ENCODE results near the gene PANX1. TPM values are rescaled to one million over a fixed set of nuclear protein-coding genes. Genes with fewer than 3 reads are reported as not detected.

The PANX1 gene
- total RNA-seq, 1 experiment from 2014 or later: 5.7 TPM

GRCh38 chr11:94125407-94126115 is 3.1 kb upstream of the PANX1 start:
- in situ Hi-C loops (cut with HindIII; ENCODE audit: low sequenced_read_pairs): no loop called here
- no peak for DNase-seq (ENCODE audit: low spot score)

GRCh38 chr11:94127638-94128037 is 1.0 kb upstream of the PANX1 start:
- no peak for DNase-seq (ENCODE audit: low spot score)
- in situ Hi-C loops (cut with HindIII; ENCODE audit: low sequenced_read_pairs): no loop called here

DNA sequence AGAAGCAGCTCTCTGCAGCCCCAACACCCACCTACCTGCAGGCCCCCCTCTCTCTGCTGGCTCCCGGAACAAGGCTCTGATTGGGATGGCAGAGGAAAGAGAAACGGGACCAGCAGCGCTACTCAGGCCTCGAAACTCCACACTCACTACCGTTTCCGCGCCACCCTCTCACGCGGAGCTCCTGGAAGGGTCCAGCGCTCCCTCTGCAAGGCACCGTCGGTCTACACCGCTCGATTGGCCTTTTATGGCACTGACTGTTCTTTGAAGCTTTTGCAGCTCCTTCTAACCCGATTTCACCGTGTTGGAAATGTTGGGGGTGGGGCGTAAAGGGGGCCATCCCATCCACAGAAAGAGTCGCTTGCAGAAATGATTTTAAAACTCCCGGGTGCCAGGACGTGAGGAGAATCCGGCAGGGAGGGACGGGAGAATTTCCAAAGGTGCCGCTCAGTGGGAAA is 323 bp upstream of the PANX1 start:
- in situ Hi-C loops (cut with HindIII; ENCODE audit: low sequenced_read_pairs): no loop called here
- DNase-seq (ENCODE audit: low spot score): no peak

- DNase-seq (ENCODE audit: low spot score): peak; percentile 51
- in situ Hi-C loops (cut with HindIII; ENCODE audit: low sequenced_read_pairs): no loop called here
Observed at GRCh38 chr11:94129512-94130297, 1.1 kb downstream of the PANX1 start.

- in situ Hi-C loops (cut with HindIII; ENCODE audit: low sequenced_read_pairs): no loop called here
- peak; percentile 19 for DNase-seq (ENCODE audit: low spot score)
Observed at GRCh38 chr11:94130298-94131046, 1.8 kb downstream of the PANX1 start.

GRCh38 chr11:94131047-94131717 is 2.5 kb downstream of the PANX1 start:
- DNase-seq (ENCODE audit: low spot score): no peak
- in situ Hi-C loops (cut with HindIII; ENCODE audit: low sequenced_read_pairs): no loop called here

- DNase-seq (ENCODE audit: low spot score): peak; percentile 21
- in situ Hi-C loops (cut with HindIII; ENCODE audit: low sequenced_read_pairs): no loop called here
Observed at GRCh38 chr11:94131718-94132115, 3.1 kb downstream of the PANX1 start.

DNA sequence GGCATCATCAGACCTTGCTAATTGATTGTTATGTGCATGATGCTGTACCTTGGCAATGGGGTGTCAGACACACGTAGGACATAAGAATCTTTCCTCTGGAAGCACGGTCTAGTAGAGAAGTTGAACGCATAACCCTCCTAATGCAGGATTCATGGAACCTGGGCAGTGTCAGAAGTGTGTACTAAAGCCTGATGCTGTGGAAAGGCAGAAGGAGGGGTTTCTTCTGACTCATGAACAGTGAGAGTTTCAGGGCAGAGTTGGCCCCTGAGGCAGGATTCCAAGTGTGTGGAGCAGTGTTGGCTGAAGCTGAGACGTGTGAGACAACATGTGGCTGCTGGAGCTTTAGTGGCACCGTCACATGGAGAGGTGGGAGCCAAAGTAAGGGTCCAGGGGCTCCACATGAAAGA is 3.5 kb downstream of the PANX1 start:
- in situ Hi-C loops (cut with HindIII; ENCODE audit: low sequenced_read_pairs): no loop called here

DNA sequence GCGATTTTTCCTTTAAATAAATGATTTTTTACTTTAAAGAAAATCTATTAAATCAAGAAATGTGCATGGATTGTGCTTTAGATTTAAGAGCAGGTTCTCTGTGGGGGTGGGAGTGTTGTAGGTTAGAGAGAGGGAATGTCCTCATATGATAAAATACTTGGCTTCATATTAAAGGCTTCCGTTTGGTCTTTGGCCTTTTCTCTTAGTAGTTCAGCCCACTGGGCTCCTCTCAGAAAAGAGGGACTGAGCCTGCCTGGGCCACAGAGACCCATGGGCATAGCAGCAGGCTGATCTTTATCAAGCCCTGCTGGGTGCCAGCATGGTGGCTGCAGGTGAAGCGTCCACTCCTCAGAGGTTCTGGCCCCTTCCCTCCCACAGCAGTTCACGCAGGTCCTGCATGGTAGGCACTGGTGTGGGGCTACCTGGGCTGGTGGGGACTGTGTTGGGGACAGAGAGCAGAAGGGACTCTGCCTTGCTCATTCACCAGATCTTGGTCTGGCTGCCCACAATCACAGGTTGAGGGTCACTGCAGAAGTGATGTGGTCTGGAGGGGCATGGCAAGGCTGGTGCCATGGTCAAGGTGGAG is 4.3 kb downstream of the PANX1 start:
- in situ Hi-C loops (cut with HindIII; ENCODE audit: low sequenced_read_pairs): no loop called here
- DNase-seq (ENCODE audit: low spot score): no peak

More for the DNA sequence above, 3.5 kb downstream of the PANX1 start:
- no peak for DNase-seq (ENCODE audit: low spot score)

DNA sequence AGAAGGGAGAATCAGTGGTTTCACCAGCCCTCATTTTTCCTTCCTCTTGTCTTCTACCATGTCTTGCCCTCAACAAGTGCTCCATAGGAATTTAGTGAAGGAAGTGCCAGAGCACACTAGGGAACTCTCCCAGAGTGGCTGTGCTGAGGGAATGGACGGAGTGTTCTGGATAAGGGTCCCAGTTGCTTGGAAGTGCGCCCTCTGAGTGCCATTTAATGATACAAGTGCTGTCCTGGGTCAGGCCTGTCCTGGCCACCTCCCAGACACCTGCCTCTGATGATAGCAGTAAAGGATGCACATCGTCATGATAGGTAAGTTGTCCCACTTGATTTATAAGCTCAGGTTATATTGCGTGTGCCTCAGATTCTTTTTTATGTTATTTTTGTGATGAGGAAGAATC is 5.1 kb downstream of the PANX1 start:
- in situ Hi-C loops (cut with HindIII; ENCODE audit: low sequenced_read_pairs): no loop called here
- DNase-seq (ENCODE audit: low spot score): no peak

DNA sequence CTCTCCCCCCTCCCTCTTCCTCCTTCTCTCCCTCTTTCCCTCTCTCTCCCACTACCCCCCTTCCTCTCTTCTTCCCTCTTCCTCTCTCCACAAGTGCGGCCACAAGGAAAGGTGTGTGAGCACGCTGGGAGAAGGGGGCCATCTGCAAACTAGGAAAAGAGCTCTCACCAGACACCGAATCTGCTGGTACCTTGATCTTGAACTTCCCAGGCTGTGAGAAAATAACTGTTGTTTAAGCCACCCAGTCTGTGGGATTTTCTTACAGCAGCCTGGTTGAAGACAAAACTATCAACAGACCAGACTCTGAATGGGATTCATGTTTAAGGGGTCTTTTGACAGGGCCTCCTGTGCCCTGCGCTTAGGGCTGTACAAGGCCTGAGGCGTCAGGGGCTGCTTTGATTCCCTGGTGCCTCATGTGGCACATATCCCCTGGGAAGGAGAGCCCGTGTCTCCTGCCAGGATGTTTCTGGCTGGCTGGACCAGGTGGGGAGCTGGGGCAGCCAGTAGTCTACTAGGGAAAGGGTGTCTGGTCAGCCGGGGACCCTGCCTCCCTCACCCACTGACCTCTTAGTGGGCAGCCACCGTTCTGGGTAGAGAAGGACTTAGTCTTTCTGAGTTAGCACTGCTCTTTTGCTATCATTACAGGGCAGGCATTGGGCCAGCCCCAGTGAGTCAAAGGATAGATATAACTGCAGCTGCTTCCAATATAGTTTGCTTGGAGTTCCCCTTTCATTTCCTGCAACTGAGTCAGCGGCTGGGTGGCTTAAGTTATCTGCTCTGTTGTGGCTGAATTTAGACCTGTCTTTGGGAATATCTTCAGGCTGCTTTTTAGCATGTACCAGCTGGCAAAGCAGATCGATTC is 6.2 kb downstream of the PANX1 start:
- no peak for DNase-seq (ENCODE audit: low spot score)
- in situ Hi-C loops (cut with HindIII; ENCODE audit: low sequenced_read_pairs): no loop called here

- DNase-seq (ENCODE audit: low spot score): no peak
- in situ Hi-C loops (cut with HindIII; ENCODE audit: low sequenced_read_pairs): no loop called here
Observed at GRCh38 chr11:94139416-94139815, 10.8 kb downstream of the PANX1 start.

DNA sequence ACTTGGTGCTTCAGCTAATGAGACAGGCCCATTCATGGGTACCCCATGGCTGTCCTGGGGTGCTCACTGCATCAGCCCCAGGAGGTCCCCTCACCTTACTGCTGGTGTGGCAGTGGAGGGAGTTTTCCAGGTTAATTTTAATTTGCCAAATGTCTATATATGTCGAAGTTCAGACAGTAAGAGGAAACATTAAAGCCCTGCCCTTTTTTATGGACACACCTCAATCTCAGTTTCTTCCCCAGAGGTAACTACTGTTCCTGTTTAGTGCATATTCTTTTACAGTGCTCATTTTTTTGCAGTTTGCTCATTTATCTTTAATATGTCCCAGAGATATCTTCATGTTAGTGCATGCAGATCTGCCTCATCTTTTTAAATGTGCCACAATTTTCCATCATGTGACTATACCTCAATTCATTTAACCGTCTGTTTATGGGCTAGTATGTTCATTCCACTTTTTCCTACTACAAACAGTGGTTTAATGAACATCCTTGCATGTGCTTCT is 11.6 kb downstream of the PANX1 start:
- DNase-seq (ENCODE audit: low spot score): no peak
- in situ Hi-C loops (cut with HindIII; ENCODE audit: low sequenced_read_pairs): no loop called here

GRCh38 chr11:94141511-94142307 is 13.1 kb downstream of the PANX1 start:
- in situ Hi-C loops (cut with HindIII; ENCODE audit: low sequenced_read_pairs): no loop called here

GRCh38 chr11:94142308-94143281 is 14.0 kb downstream of the PANX1 start:
- no peak for DNase-seq (ENCODE audit: low spot score)
- in situ Hi-C loops (cut with HindIII; ENCODE audit: low sequenced_read_pairs): no loop called here

More at GRCh38 chr11:94141511-94142307, 13.1 kb downstream of the PANX1 start:
- no peak for DNase-seq (ENCODE audit: low spot score)

GRCh38 chr11:94144216-94144615 is 15.6 kb downstream of the PANX1 start:
- in situ Hi-C loops (cut with HindIII; ENCODE audit: low sequenced_read_pairs): no loop called here
- no peak for DNase-seq (ENCODE audit: low spot score)
